ENCODE data around the gene HOXC5. TPM values are rescaled to one million over a fixed set of nuclear protein-coding genes. Genes with fewer than 3 reads are reported as not detected.
A peak's percentile ranks its signal among the peaks of the same experiment; 100 is the strongest.
"Not testable (repeated sequence)": the region's sequence is repeated elsewhere in the genome, so short reads cannot be mapped to it uniquely, and the experiment has no call there.

The HOXC5 gene
- total RNA-seq, 2 experiments from 2014 or later: not detected

- Histone ChIP-seq H3K9me3 (ENCODE audit: control insufficient read depth in 1 of 2, insufficient read depth in 1 of 2, low read length in 2 of 2) (no peaks in the 10 kb centered on the region), H3K27ac (ENCODE audit: low read depth in 1 of 2, low read length in 2 of 2) (no peak overlapping the region), H3K36me3 (ENCODE audit: insufficient read depth, low read length) (no peaks in the 10 kb centered on the region), H3K4me1 (ENCODE audit: insufficient read depth, low read length) (no peaks in the 10 kb centered on the region), H3K27me3 (ENCODE audit: control insufficient read depth in 1 of 2, insufficient read depth in 2 of 2, low read length in 2 of 2) (peaks cover 5 to 13% of the 10 kb centered on the region in 2 experiments), H3K4me3 (ENCODE audit: low read length) (no peak overlapping the region)
- intact Hi-C loops (cut with DNase I, micrococcal nuclease): no loop called here
- ChIA-PET POLR2A (interaction anchor here (0.7 kb wide), 1 partner anchor 329 kb away, joined by 3 read pairs; no protein-coding TSS in a partner anchor), CTCF (no interaction called here)
- DNase-seq (no peak), ATAC-seq (ENCODE audit: poor library complexity) (no peak)
- Mint-ChIP-seq H3K27me3 (peaks cover 43% of the 10 kb centered on the region), H3K27ac (no peak overlapping the region), H3K4me3 (no peak overlapping the region), H3K9me3 (no peaks in the 10 kb centered on the region), H3K4me1 (ENCODE audit: low read depth) (peaks cover under 1% of the 10 kb centered on the region), H3K36me3 (ENCODE audit: low read depth) (no peaks in the 10 kb centered on the region)
- TF ChIP-seq CTCF (IDR thresholded peaks at IDR 0.05): no peak
These were observed 42.6 kb downstream of the HOXC5 start for GRCh38 chr12:54075409-54075808.

GRCh38 chr12:54075974-54076373 is 43.1 kb downstream of the HOXC5 start:
- no peak for DNase-seq
- Histone ChIP-seq H3K36me3 (ENCODE audit: insufficient read depth, low read length) (no peaks in the 10 kb centered on the region), H3K27ac (ENCODE audit: low read depth in 1 of 2, low read length in 2 of 2) (no peak overlapping the region), H3K27me3 (ENCODE audit: control insufficient read depth in 1 of 2, insufficient read depth in 2 of 2, low read length in 2 of 2) (peaks cover 5 to 9% of the 10 kb centered on the region in 2 experiments), H3K9me3 (ENCODE audit: control insufficient read depth in 1 of 2, insufficient read depth in 1 of 2, low read length in 2 of 2) (no peaks in the 10 kb centered on the region), H3K4me3 (ENCODE audit: low read length) (no peak overlapping the region), H3K4me1 (ENCODE audit: insufficient read depth, low read length) (no peaks in the 10 kb centered on the region)
- no peak for ATAC-seq (ENCODE audit: poor library complexity)
- Mint-ChIP-seq H3K4me1 (ENCODE audit: low read depth) (peaks cover 6% of the 10 kb centered on the region), H3K27me3 (peaks cover 37% of the 10 kb centered on the region), H3K9me3 (no peaks in the 10 kb centered on the region), H3K27ac (no peak overlapping the region), H3K36me3 (ENCODE audit: low read depth) (no peaks in the 10 kb centered on the region), H3K4me3 (no peak overlapping the region)
- POLR2A ChIA-PET: no interaction called here
- CTCF ChIA-PET: no interaction called here
- intact Hi-C loops (cut with DNase I, micrococcal nuclease): no loop called here
- no peak for TF ChIP-seq CTCF (IDR thresholded peaks at IDR 0.05)

- H3K9me3 ChIP-seq (ENCODE audit: control insufficient read depth in 1 of 2, insufficient read depth in 1 of 2, low read length in 2 of 2); ATAC-seq (ENCODE audit: poor library complexity); CTCF ChIA-PET; H3K9me3 Mint-ChIP-seq; intact Hi-C loops (cut with DNase I, micrococcal nuclease); POLR2A ChIA-PET; H3K27me3 ChIP-seq (ENCODE audit: control insufficient read depth in 1 of 2, insufficient read depth in 2 of 2, low read length in 2 of 2); H3K4me1 ChIP-seq (ENCODE audit: insufficient read depth, low read length); H3K4me3 ChIP-seq (ENCODE audit: low read length); H3K27ac Mint-ChIP-seq; H3K36me3 Mint-ChIP-seq (ENCODE audit: low read depth); H3K4me3 Mint-ChIP-seq; H3K36me3 ChIP-seq (ENCODE audit: insufficient read depth, low read length); H3K27ac ChIP-seq (ENCODE audit: low read depth in 1 of 2, low read length in 2 of 2); DNase-seq: not testable (repeated sequence)
- Mint-ChIP-seq H3K4me1 (ENCODE audit: low read depth) (peaks cover 23% of the 10 kb centered on the region), H3K27me3 (peaks cover 22% of the 10 kb centered on the region)
These were observed 45.0 kb downstream of the HOXC5 start for GRCh38 chr12:54077843-54078242.

DNA sequence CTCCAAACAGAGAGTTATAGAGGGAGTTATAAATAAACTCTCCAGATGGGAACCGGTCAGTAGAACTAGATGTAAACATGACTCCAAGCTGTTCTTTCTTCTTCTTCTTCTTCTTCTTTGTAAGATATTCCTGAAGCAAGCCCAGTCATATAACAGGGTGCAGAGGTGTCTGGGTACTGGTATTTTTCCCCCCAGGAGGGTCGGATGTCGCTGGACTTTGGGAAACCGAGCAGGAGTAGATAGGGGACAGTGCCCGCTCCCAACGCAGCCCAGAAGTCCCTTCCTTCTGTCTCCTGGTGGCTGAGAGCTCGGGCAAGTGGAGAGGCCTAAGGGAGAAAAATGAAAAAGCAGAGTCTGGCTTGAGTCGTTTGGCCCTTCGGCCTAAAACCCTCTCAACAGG is 46.3 kb downstream of the HOXC5 start:
- H3K9me3 Mint-ChIP-seq; intact Hi-C loops (cut with DNase I, micrococcal nuclease); H3K36me3 Mint-ChIP-seq (ENCODE audit: low read depth); POLR2A ChIA-PET; H3K27me3 ChIP-seq (ENCODE audit: control insufficient read depth in 1 of 2, insufficient read depth in 2 of 2, low read length in 2 of 2); H3K36me3 ChIP-seq (ENCODE audit: insufficient read depth, low read length); DNase-seq; ATAC-seq (ENCODE audit: poor library complexity); H3K27ac ChIP-seq (ENCODE audit: low read depth in 1 of 2, low read length in 2 of 2); CTCF ChIA-PET; H3K9me3 ChIP-seq (ENCODE audit: control insufficient read depth in 1 of 2, insufficient read depth in 1 of 2, low read length in 2 of 2); H3K4me3 ChIP-seq (ENCODE audit: low read length): not testable (repeated sequence)
- H3K4me1 ChIP-seq (ENCODE audit: insufficient read depth, low read length): peaks cover 14% of the 10 kb centered on the region
- Mint-ChIP-seq H3K27ac (peak overlapping the region; percentile 16), H3K4me1 (ENCODE audit: low read depth) (peaks cover 35% of the 10 kb centered on the region), H3K27me3 (peaks cover 19% of the 10 kb centered on the region), H3K4me3 (peak overlapping the region; percentile 1)

- H3K27me3 ChIP-seq (ENCODE audit: control insufficient read depth in 1 of 2, insufficient read depth in 2 of 2, low read length in 2 of 2); H3K9me3 ChIP-seq (ENCODE audit: control insufficient read depth in 1 of 2, insufficient read depth in 1 of 2, low read length in 2 of 2); H3K36me3 Mint-ChIP-seq (ENCODE audit: low read depth); DNase-seq; H3K36me3 ChIP-seq (ENCODE audit: insufficient read depth, low read length); POLR2A ChIA-PET; ATAC-seq (ENCODE audit: poor library complexity); CTCF ChIA-PET; H3K4me3 ChIP-seq (ENCODE audit: low read length); H3K27ac ChIP-seq (ENCODE audit: low read depth in 1 of 2, low read length in 2 of 2); intact Hi-C loops (cut with DNase I, micrococcal nuclease); H3K9me3 Mint-ChIP-seq: not testable (repeated sequence)
- H3K4me3 Mint-ChIP-seq: peak overlapping the region; percentile 87
- peaks cover 35% of the 10 kb centered on the region for H3K4me1 Mint-ChIP-seq (ENCODE audit: low read depth)
- peaks cover 14% of the 10 kb centered on the region for H3K4me1 ChIP-seq (ENCODE audit: insufficient read depth, low read length)
- peak overlapping the region; percentile 93 for H3K27ac Mint-ChIP-seq
- H3K27me3 Mint-ChIP-seq: peaks cover 15% of the 10 kb centered on the region
These were observed 47.4 kb downstream of the HOXC5 start for GRCh38 chr12:54080008-54080924.
